Mesothelial cell of epicardium (in vitro differentiated cells): ENCODE results near the gene AK9. TPM values are rescaled to one million over a fixed set of nuclear protein-coding genes. Genes with fewer than 3 reads are reported as not detected.

ENCODE experiments used
- DNase-seq, 2 experiments: peaks; one replicate each; pipeline ENCODE4 v3.0.0; 2021; ENCODE audit warnings: low spot score in 2 of 2; ENCODE audit not compliant: unreplicated experiment in 2 of 2
- H3K27ac Mint-ChIP-seq: 2 replicates; pipeline ENCODE4 v1.8.0; 2021; ENCODE audit warnings: mixed read lengths
- H3K27me3 Mint-ChIP-seq: 2 replicates; pipeline ENCODE4 v1.8.0; 2021; ENCODE audit warnings: low read depth, mixed read lengths
- H3K36me3 Mint-ChIP-seq: 2 replicates; pipeline ENCODE4 v1.8.0; 2021; ENCODE audit warnings: mixed read lengths
- H3K4me1 Mint-ChIP-seq: 2 replicates; pipeline ENCODE4 v1.8.0; 2021; ENCODE audit warnings: mixed read lengths
- H3K4me3 Mint-ChIP-seq: 2 replicates; pipeline ENCODE4 v1.8.0; 2021; ENCODE audit warnings: mild to moderate bottlenecking, moderate library complexity, mixed read lengths
- H3K9me3 Mint-ChIP-seq: 2 replicates; pipeline ENCODE4 v1.8.0; 2021; ENCODE audit warnings: mixed read lengths
- CTCF ChIP-seq: fragments of 200-600 bp; sonication (generic); IDR thresholded peaks from one replicate; pipeline ENCODE4 v1.5.0; 2021; ENCODE audit warnings: antibody characterized with exemption; ENCODE audit not compliant: unreplicated experiment
- total RNA-seq: library from RNA; stranded (reverse); gene quantifications from 3 replicates; pipeline ENCODE4 v1.2.1, GENCODE V29; 2021

The AK9 gene
- total RNA-seq, 1 donor from 2014 or later: 6.7 TPM

DNA sequence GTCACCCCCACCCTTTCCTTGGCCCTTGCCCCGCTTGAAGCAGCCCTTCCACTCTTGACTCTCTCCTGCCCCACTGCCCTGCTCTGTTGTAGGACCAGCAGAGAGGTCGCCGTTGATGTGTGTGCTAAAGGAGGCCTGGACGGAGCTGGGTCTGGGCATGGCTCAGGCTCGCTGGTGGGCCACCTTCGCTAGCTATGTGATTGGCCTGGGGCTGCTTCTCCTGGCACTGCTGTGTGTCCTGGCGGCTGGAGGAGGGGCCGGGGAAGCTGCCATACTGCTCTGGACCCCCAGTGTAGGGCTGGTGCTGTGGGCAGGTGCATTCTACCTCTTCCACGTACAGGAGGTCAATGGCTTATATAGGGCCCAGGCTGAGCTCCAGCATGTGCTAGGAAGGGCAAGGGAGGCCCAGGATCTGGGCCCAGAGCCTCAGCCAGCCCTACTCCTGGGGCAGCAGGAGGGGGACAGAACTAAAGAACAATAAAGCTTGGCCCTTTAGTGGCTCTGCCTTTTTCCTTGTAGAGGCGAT is 247.5 kb downstream of the AK9 start:
- Mint-ChIP-seq H3K27ac (no peak overlapping the region), H3K9me3 (no peaks in the 10 kb centered on the region), H3K27me3 (no peaks in the 10 kb centered on the region), H3K4me3 (no peak overlapping the region), H3K36me3 (peaks cover 5% of the 10 kb centered on the region), H3K4me1 (peaks cover 18% of the 10 kb centered on the region)
- TF ChIP-seq CTCF: no peak
- no peak for DNase-seq

Other genes with a start within 250 kb of the AK9 start
- 26.3 to 30.3 TPM (median 29.6 TPM) in 3 replicates for gene MICAL1, start 235.4 kb downstream of the AK9 start, total RNA-seq
- gene ZBTB24, start 208.0 kb downstream of the AK9 start, total RNA-seq: 8.0 to 9.4 TPM (median 9.1 TPM) in 3 replicates
- 23.3 to 28.3 TPM (median 24.5 TPM) in 3 replicates for gene FIG4, start 94 bp upstream of the AK9 start, total RNA-seq